ENCODE data around the gene UBE2N.

GRCh38 chr12:93417967-93418480 is 23.7 kb downstream of the UBE2N start:
- no peak for TF ChIP-seq CTCF (IDR thresholded peaks at IDR 0.05; ENCODE audit: insufficient read depth, low read length)
- no peak for TF ChIP-seq POLR2AphosphoS5 (IDR thresholded peaks at IDR 0.05; ENCODE audit: low read depth)
